SH-SY5Y (cell line): ENCODE data around the gene DNALI1.

Source experiments
- GATA2 ChIP-seq: IDR thresholded peaks from 2 replicates; pipeline ENCODE4 v1.6.1; 2011; ENCODE audit warnings: mild to moderate bottlenecking, low read depth, low read length
- GATA3 ChIP-seq: IDR thresholded peaks from 2 replicates; pipeline ENCODE4 v1.6.1; 2011; ENCODE audit warnings: low read depth, mild to moderate bottlenecking, low read length, moderate library complexity

The DNALI1 gene

DNA sequence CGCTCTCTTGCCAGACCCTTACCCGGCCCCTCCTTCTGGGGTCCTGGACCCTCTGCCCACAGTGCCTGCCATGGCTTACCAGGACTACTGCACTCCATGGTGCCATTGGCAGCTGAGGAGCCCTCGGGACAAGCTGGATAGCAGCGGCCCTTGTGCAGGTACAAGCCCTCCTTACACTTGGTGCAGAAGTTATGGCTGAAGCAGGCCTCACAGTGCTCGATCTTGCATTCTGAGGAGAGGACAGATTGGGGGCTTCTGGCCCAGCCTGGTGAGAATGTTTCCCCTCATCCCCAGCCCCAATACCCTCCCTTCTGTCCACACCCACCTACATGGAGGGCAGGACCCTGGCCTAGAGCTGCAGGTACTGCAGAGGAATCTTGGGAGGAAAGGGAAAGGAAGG is 57.4 kb downstream of the DNALI1 start:
- no peak for TF ChIP-seq GATA2
- TF ChIP-seq GATA3: no peak

DNA sequence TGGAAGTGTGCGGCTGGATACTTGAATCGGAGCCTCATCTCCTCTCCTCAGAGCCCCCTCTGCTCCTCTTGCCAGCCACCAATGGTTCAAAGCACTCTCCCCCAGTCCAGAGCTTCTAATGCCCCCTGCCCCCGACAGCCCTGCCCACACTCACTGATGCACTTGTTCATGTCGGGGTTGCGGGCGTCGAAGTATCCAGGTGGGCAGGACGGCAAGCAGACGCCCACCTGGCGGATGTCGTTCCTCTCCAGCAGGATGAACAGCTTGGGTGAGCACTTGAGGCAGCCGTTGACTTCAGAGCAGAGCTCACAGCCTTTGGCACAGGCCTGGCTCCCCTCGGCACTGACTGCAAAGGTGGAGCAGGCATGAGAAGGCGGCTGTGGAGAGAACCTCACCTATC is 59.6 kb downstream of the DNALI1 start:
- no peak for TF ChIP-seq GATA3
- no peak for TF ChIP-seq GATA2
